Measurements from ENCODE around the gene MAB21L2. TPM values are rescaled to one million over a fixed set of nuclear protein-coding genes. Genes with fewer than 3 reads are reported as not detected.

The MAB21L2 gene
- polyA plus RNA-seq, 1 of the 3 experiments (the other 2 are of a cell fraction): 0.92 TPM

GRCh38 chr4:150590631-150591030 is 8.7 kb downstream of the MAB21L2 start (continued):
- no peak for TF ChIP-seq PBX3 (IDR thresholded peaks at IDR 0.05)

GRCh38 chr4:150591406-150591805 is 9.5 kb downstream of the MAB21L2 start:
- Histone ChIP-seq H2AFZ (ENCODE audit: low read depth) (no peak overlapping the region), H3K4me1 (ENCODE audit: control insufficient read depth in 1 of 2, insufficient read depth in 2 of 2, low read depth in 1 of 2, low read length in 1 of 2) (peaks cover 3 to 11% of the 10 kb centered on the region in 2 experiments; a peak in 3 of 4 replicates), H3K9me2 (no peaks in the 10 kb centered on the region), H3K27ac (ENCODE audit: low read depth in 2 of 2, low read length in 1 of 2) (no peak overlapping the region), H4K20me1 (ENCODE audit: insufficient read depth) (no peaks in the 10 kb centered on the region), H3K27me3 (ENCODE audit: insufficient read depth) (no peaks in the 10 kb centered on the region), H3K4me3 (ENCODE audit: low read depth in 2 of 2, low read length in 1 of 2) (no peak overlapping the region), H3K36me3 (replicated peaks in 1 of 2; ENCODE audit: control insufficient read depth in 1 of 2, insufficient read depth in 2 of 2, low read length in 1 of 2) (no peaks in the 10 kb centered on the region), H3F3A (replicated peaks; ENCODE audit: insufficient read depth) (no peaks in the 10 kb centered on the region), H3K9me3 (no peaks in the 10 kb centered on the region), H3K79me2 (ENCODE audit: insufficient read depth) (0 out of 2 replicates have a peak, but pooled peaks cover 5% of the 10 kb centered on the region), H3K9ac (no peak overlapping the region), H3K4me2 (no peak overlapping the region)
- TF ChIP-seq NRF1 (IDR thresholded peaks at IDR 0.05; ENCODE audit: low read depth, low read length) (no peak), GABPA (IDR thresholded peaks at IDR 0.05; ENCODE audit: low read depth) (no peak), IRF3 (IDR thresholded peaks at IDR 0.05; ENCODE audit: low read depth, low read length) (no peak), POLR2AphosphoS5 (IDR thresholded peaks at IDR 0.05; ENCODE audit: low read depth, low read length) (no peak), RCOR1 (IDR thresholded peaks at IDR 0.05; ENCODE audit: low read length) (no peak), SMC3 (IDR thresholded peaks at IDR 0.05; ENCODE audit: low read depth, low read length) (no peak), RFX5 (IDR thresholded peaks at IDR 0.05; ENCODE audit: low read length) (no peak), MEF2A (IDR thresholded peaks at IDR 0.05; ENCODE audit: borderline replicate concordance, low read depth) (no peak), TCF12 (IDR thresholded peaks at IDR 0.05) (no peak)
- ChIA-PET CTCF (interaction anchor here (1.2 to 1.5 kb wide), 3 partner anchors 19 to 294 kb away, joined by 3 to 8 read pairs (median 4); no protein-coding TSS in a partner anchor), POLR2A (no interaction called here)
- no peak for DNase-seq
- whole genome bisulfite sequencing (ENCODE audit: low lambda C conversion rate): 87% methylated on average over 5 of the region's 5 CpGs

GRCh38 chr4:150591904-150592303 is 10.0 kb downstream of the MAB21L2 start:
- Histone ChIP-seq H3K27me3 (ENCODE audit: insufficient read depth) (no peaks in the 10 kb centered on the region), H3K27ac (ENCODE audit: low read depth in 2 of 2, low read length in 1 of 2) (no peak overlapping the region), H3K79me2 (ENCODE audit: insufficient read depth) (no peaks in the 10 kb centered on the region), H4K20me1 (ENCODE audit: insufficient read depth) (no peaks in the 10 kb centered on the region), H2AFZ (ENCODE audit: low read depth) (no peak overlapping the region), H3K36me3 (replicated peaks in 1 of 2; ENCODE audit: control insufficient read depth in 1 of 2, insufficient read depth in 2 of 2, low read length in 1 of 2) (no peaks in the 10 kb centered on the region), H3K9me2 (no peaks in the 10 kb centered on the region), H3K4me1 (ENCODE audit: control insufficient read depth in 1 of 2, insufficient read depth in 2 of 2, low read depth in 1 of 2, low read length in 1 of 2) (peaks cover 3 to 11% of the 10 kb centered on the region in 2 experiments; a peak in 3 of 4 replicates), H3K9me3 (no peaks in the 10 kb centered on the region), H3K4me2 (no peak overlapping the region), H3K4me3 (ENCODE audit: low read depth in 2 of 2, low read length in 1 of 2) (no peak overlapping the region), H3K9ac (no peak overlapping the region), H3F3A (replicated peaks; ENCODE audit: insufficient read depth) (no peaks in the 10 kb centered on the region)
- no peak for DNase-seq
- WGBS (ENCODE audit: low lambda C conversion rate): 95% methylated on average over 4 of the region's 4 CpGs
- POLR2A ChIA-PET: no interaction called here
- TF ChIP-seq CHD2 (IDR thresholded peaks at IDR 0.05; ENCODE audit: low read length, partially characterized antibody) (no peak), FOXJ3 (CRISPR knock-in tag; IDR thresholded peaks at IDR 0.05) (no peak), NFIC (IDR thresholded peaks at IDR 0.05; ENCODE audit: borderline replicate concordance) (no peak), GATA2 (CRISPR knock-in tag; IDR thresholded peaks at IDR 0.05) (no peak), NRF1 (IDR thresholded peaks at IDR 0.05; ENCODE audit: low read depth, low read length) (no peak), REST (IDR thresholded peaks at IDR 0.05; ENCODE audit: low read depth, low read length) (no peak), RXRA (IDR thresholded peaks at IDR 0.05; ENCODE audit: borderline replicate concordance, low read depth) (no peak), FOSL2 (IDR thresholded peaks at IDR 0.05; ENCODE audit: borderline replicate concordance, low read depth) (no peak), USF1 (IDR thresholded peaks at IDR 0.05; ENCODE audit: borderline replicate concordance, low read depth) (no peak), RCOR1 (IDR thresholded peaks at IDR 0.05; ENCODE audit: low read length) (no peak), RFX5 (IDR thresholded peaks at IDR 0.05; ENCODE audit: low read length) (no peak), USF2 (IDR thresholded peaks at IDR 0.05; ENCODE audit: borderline replicate concordance, low read depth, low read length) (no peak)
- CTCF ChIA-PET: interaction anchor here (1.5 kb wide), 2 partner anchors 19 to 294 kb away, joined by 3 to 8 read pairs; no protein-coding TSS in a partner anchor

All from SK-N-SH (cell line).